ENCODE results near the gene NETO2. TPM values are rescaled to one million over a fixed set of nuclear protein-coding genes. Genes with fewer than 3 reads are reported as not detected.
"Not testable (repeated sequence)": the region's sequence is repeated elsewhere in the genome, so short reads cannot be mapped to it uniquely, and the experiment has no call there.

Gene NETO2
- total RNA-seq, 1 donor from 2014 or later, result 6.2 TPM

GRCh38 chr16:47056688-47057629 lies 86.8 kb downstream of the NETO2 start:
- H3K36me3 Mint-ChIP-seq (ENCODE audit: low read depth), result no peaks in the 10 kb centered on the region

DNA sequence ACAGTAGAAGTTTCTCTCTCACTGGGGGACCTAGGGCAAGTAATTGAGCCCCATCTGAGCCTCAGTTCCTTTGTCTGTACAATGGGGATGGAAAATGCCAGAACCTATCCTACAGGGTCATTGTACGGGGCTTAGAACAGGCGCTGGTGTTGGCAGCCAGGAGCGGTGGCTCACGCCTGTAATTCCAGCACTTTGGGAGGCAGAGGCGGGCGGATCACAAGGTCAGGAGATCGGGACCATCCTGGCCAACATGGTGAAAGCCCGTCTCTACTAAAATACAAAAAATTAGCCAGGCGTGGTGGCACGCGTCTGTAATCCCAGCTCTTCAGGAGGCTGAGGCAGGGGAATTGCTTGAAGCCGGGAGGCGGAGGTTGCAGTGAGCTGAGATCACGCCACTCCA lies 87.7 kb downstream of the NETO2 start:
- DNase-seq (ENCODE audit: low spot score); H3K27me3 Mint-ChIP-seq (ENCODE audit: low read depth); H3K4me3 Mint-ChIP-seq (ENCODE audit: low read depth); H3K36me3 Mint-ChIP-seq (ENCODE audit: low read depth); H3K27ac Mint-ChIP-seq; intact Hi-C loops (cut with micrococcal nuclease); H3K9me3 Mint-ChIP-seq; H3K4me1 Mint-ChIP-seq (ENCODE audit: low read depth): not testable (repeated sequence)

More at GRCh38 chr16:47056688-47057629, 86.8 kb downstream of the NETO2 start:
- intact Hi-C loops (cut with micrococcal nuclease), result no loop called here
- H3K9me3 Mint-ChIP-seq, result no peaks in the 10 kb centered on the region
- no peaks in the 10 kb centered on the region for H3K27me3 Mint-ChIP-seq (ENCODE audit: low read depth)
- H3K4me1 Mint-ChIP-seq (ENCODE audit: low read depth), result no peaks in the 10 kb centered on the region
- no peak overlapping the region for H3K27ac Mint-ChIP-seq
- no peak for DNase-seq (ENCODE audit: low spot score)
- no peak overlapping the region for H3K4me3 Mint-ChIP-seq (ENCODE audit: low read depth)

DNA sequence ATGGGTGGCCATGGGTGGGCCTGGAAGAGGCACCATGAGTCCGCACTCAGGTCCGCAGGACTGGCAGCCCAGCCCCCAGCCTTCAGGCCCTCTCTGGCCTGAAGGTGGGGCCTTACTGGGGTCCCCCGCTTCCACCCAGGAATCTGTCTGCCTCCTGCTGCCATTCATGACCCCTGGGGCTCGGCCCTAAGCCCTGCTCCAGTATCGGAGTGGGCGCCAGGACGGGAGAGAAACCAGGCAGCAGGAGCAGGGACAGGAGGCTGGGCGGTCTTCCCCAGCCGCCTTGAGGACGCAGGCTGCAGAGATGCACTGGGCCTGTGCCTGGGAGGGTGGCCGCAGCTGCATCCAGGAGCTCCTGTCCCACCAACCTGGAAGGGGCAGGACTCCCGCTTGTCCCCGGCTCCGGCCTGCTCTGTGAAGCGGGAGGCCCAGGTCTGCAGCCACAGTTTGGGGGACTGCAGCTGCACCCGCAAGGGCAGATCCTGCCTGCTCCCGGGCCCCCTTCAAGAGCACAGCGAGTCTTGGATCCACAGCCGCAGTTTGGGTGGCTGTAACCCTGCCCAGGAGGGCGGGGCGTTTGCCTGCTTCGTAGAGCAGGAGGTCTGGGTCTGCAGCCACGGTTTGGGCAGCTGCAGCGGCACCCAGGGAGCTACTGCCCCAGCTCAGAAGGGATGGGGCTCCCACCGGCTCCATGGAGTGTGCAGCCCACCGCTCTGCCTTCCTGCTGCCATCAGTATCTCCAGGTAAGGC lies 88.4 kb downstream of the NETO2 start:
- Mint-ChIP-seq H3K9me3 (no peaks in the 10 kb centered on the region), H3K27me3 (ENCODE audit: low read depth) (no peaks in the 10 kb centered on the region), H3K4me3 (ENCODE audit: low read depth) (no peak overlapping the region), H3K36me3 (ENCODE audit: low read depth) (no peaks in the 10 kb centered on the region), H3K27ac (no peak overlapping the region), H3K4me1 (ENCODE audit: low read depth) (no peaks in the 10 kb centered on the region)
- DNase-seq (ENCODE audit: low spot score), result no peak
- intact Hi-C loops (cut with micrococcal nuclease), result no loop called here

- Mint-ChIP-seq H3K27ac (no peak overlapping the region), H3K9me3 (no peaks in the 10 kb centered on the region), H3K4me1 (ENCODE audit: low read depth) (no peaks in the 10 kb centered on the region), H3K4me3 (ENCODE audit: low read depth) (no peak overlapping the region), H3K27me3 (ENCODE audit: low read depth) (no peaks in the 10 kb centered on the region), H3K36me3 (ENCODE audit: low read depth) (no peaks in the 10 kb centered on the region)
- intact Hi-C loops (cut with micrococcal nuclease), result no loop called here
- no peak for DNase-seq (ENCODE audit: low spot score)
These were observed 89.4 kb downstream of the NETO2 start for GRCh38 chr16:47054306-47054705.

- no peaks in the 10 kb centered on the region for H3K36me3 Mint-ChIP-seq (ENCODE audit: low read depth)
- H3K9me3 Mint-ChIP-seq, result no peaks in the 10 kb centered on the region
- intact Hi-C loops (cut with micrococcal nuclease), result no loop called here
- no peak overlapping the region for H3K27ac Mint-ChIP-seq
- H3K4me1 Mint-ChIP-seq (ENCODE audit: low read depth), result no peaks in the 10 kb centered on the region
- no peak overlapping the region for H3K4me3 Mint-ChIP-seq (ENCODE audit: low read depth)
- H3K27me3 Mint-ChIP-seq (ENCODE audit: low read depth), result no peaks in the 10 kb centered on the region
- DNase-seq (ENCODE audit: low spot score), result no peak
These were observed 89.8 kb downstream of the NETO2 start for GRCh38 chr16:47053895-47054294.

GRCh38 chr16:47052666-47053640 lies 90.8 kb downstream of the NETO2 start:
- Mint-ChIP-seq H3K4me1 (ENCODE audit: low read depth) (no peaks in the 10 kb centered on the region), H3K27me3 (ENCODE audit: low read depth) (no peaks in the 10 kb centered on the region), H3K36me3 (ENCODE audit: low read depth) (no peaks in the 10 kb centered on the region), H3K27ac (no peak overlapping the region), H3K4me3 (ENCODE audit: low read depth) (no peak overlapping the region), H3K9me3 (no peaks in the 10 kb centered on the region)
- no peak for DNase-seq (ENCODE audit: low spot score)
- intact Hi-C loops (cut with micrococcal nuclease), result no loop called here

DNA sequence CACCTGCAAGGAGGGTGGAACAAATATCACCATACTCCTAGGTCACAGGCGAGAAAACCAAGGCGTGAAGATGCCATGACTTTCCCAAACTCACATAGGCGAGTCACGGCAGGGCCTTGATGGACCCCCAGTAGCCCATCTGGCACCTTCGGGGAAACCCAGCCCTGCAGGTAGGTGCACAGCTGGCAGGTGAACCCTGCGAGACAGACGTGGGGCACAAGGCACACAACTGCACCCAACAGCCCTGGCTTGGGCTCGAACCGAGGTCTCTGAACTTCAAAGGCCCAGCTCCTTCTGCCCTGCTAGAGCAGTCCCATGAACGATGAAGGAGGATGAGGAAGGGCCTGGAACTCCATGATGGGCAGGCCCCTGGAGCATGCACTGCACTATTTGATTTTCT lies 92.7 kb downstream of the NETO2 start:
- intact Hi-C loops (cut with micrococcal nuclease), result no loop called here
- Mint-ChIP-seq H3K27me3 (ENCODE audit: low read depth) (no peaks in the 10 kb centered on the region), H3K9me3 (no peaks in the 10 kb centered on the region), H3K4me1 (ENCODE audit: low read depth) (no peaks in the 10 kb centered on the region), H3K27ac (no peak overlapping the region), H3K36me3 (ENCODE audit: low read depth) (no peaks in the 10 kb centered on the region), H3K4me3 (ENCODE audit: low read depth) (no peak overlapping the region)
- no peak for DNase-seq (ENCODE audit: low spot score)

- no peak for DNase-seq (ENCODE audit: low spot score)
- Mint-ChIP-seq H3K9me3 (no peaks in the 10 kb centered on the region), H3K4me3 (ENCODE audit: low read depth) (no peak overlapping the region), H3K36me3 (ENCODE audit: low read depth) (no peaks in the 10 kb centered on the region), H3K27me3 (ENCODE audit: low read depth) (peaks cover 2% of the 10 kb centered on the region), H3K4me1 (ENCODE audit: low read depth) (peaks cover 5% of the 10 kb centered on the region), H3K27ac (no peak overlapping the region)
- intact Hi-C loops (cut with micrococcal nuclease), result no loop called here
These were observed 93.7 kb downstream of the NETO2 start for GRCh38 chr16:47049901-47050583.

DNA sequence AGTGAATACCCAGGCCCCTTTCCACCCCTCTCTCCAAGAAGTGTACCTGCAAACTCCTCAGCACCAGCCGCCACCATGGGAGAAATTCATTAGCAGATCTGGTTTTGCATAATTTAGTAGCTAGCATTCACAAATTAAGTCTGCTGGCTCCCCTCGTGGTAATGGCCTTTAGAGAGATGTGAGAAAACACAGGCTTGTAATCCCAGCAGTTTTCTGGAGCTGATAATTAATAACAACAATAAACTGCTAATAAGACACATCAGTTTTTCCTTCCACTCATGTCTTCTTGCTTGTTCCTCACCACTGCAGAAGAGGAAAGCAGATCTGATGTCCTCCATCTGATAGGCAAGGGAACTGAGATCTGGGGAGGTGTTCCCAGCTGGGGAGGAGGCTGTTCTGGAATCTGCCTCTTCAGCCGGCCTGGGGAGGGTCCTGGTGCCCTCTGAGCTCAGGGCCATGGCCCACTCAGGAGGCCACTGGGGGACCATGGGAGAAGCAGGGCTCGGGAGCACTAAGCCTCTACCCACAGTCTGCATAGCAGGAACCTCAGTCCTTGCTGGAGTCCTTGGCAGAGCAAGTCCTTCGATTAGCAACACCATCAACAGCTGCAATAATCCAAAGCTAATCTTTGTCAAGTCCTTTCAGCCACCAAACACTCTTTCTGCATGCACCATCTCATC lies 96.1 kb downstream of the NETO2 start:
- Mint-ChIP-seq H3K36me3 (ENCODE audit: low read depth) (no peaks in the 10 kb centered on the region), H3K4me1 (ENCODE audit: low read depth) (peaks cover 9% of the 10 kb centered on the region), H3K9me3 (no peaks in the 10 kb centered on the region), H3K27ac (no peak overlapping the region), H3K27me3 (ENCODE audit: low read depth) (peaks cover 2% of the 10 kb centered on the region), H3K4me3 (ENCODE audit: low read depth) (no peak overlapping the region)
- DNase-seq (ENCODE audit: low spot score), result no peak
- intact Hi-C loops (cut with micrococcal nuclease), result no loop called here

GRCh38 chr16:47046726-47047523 lies 96.8 kb downstream of the NETO2 start:
- H3K36me3 Mint-ChIP-seq (ENCODE audit: low read depth), result no peaks in the 10 kb centered on the region
- no peak overlapping the region for H3K27ac Mint-ChIP-seq
- H3K4me1 Mint-ChIP-seq (ENCODE audit: low read depth), result peaks cover 11% of the 10 kb centered on the region
- intact Hi-C loops (cut with micrococcal nuclease), result no loop called here
- no peak overlapping the region for H3K4me3 Mint-ChIP-seq (ENCODE audit: low read depth)
- no peaks in the 10 kb centered on the region for H3K9me3 Mint-ChIP-seq
- DNase-seq (ENCODE audit: low spot score), result no peak
- peaks cover 4% of the 10 kb centered on the region for H3K27me3 Mint-ChIP-seq (ENCODE audit: low read depth)

- peaks cover 5% of the 10 kb centered on the region for H3K27me3 Mint-ChIP-seq (ENCODE audit: low read depth)
- intact Hi-C loops (cut with micrococcal nuclease), result no loop called here
- no peak overlapping the region for H3K4me3 Mint-ChIP-seq (ENCODE audit: low read depth)
- no peaks in the 10 kb centered on the region for H3K9me3 Mint-ChIP-seq
- DNase-seq (ENCODE audit: low spot score), result no peak
- no peak overlapping the region for H3K27ac Mint-ChIP-seq
- no peaks in the 10 kb centered on the region for H3K36me3 Mint-ChIP-seq (ENCODE audit: low read depth)
- H3K4me1 Mint-ChIP-seq (ENCODE audit: low read depth), result peaks cover 11% of the 10 kb centered on the region
These were observed 98.3 kb downstream of the NETO2 start for GRCh38 chr16:47045459-47045858.

Measured in activated T-helper 2 cell treated with anti-CD3 and anti-CD28 coated beads, Interferon-gamma antibody, Interleukin-2, Interleukin-4, amounts not matched to agents 10 μg/mL and 5 μg/mL and 100 μg/mL, durations not matched to agents 14 hours and 24 hours and 36 hours (primary cell).